Keratinocyte (primary cell): ENCODE measurements around the gene PHF14.

ENCODE experiments used
- EZH2 ChIP-seq: IDR thresholded peaks from one replicate; pipeline ENCODE4 v1.6.1; 2012; ENCODE audit warnings: inconsistent platforms, mild to moderate bottlenecking, low read length, moderate library complexity
- TF ChIP-seq, protein P1 (sequence below), 3 experiments: IDR thresholded peaks in 1 of 3; conservative IDR thresholded peaks in 1 of 3; optimal IDR thresholded peaks in 1 of 3; 2 replicates in 2 of 3; 3 replicates in 1 of 3; pipeline versions ENCODE3 to v1.5.1; 2011; ENCODE audit warnings: low read length in 3 of 3, mild to moderate bottlenecking in 3 of 3, moderate library complexity in 2 of 3, control low read depth in 1 of 3, inconsistent platforms in 1 of 3; ENCODE audit not compliant: insufficient read depth in 2 of 3; ENCODE audit errors: extremely low read depth in 1 of 3

GRCh38 chr7:11127988-11128387, 154.3 kb downstream of the PHF14 start:
- TF ChIP-seq, protein P1, sequence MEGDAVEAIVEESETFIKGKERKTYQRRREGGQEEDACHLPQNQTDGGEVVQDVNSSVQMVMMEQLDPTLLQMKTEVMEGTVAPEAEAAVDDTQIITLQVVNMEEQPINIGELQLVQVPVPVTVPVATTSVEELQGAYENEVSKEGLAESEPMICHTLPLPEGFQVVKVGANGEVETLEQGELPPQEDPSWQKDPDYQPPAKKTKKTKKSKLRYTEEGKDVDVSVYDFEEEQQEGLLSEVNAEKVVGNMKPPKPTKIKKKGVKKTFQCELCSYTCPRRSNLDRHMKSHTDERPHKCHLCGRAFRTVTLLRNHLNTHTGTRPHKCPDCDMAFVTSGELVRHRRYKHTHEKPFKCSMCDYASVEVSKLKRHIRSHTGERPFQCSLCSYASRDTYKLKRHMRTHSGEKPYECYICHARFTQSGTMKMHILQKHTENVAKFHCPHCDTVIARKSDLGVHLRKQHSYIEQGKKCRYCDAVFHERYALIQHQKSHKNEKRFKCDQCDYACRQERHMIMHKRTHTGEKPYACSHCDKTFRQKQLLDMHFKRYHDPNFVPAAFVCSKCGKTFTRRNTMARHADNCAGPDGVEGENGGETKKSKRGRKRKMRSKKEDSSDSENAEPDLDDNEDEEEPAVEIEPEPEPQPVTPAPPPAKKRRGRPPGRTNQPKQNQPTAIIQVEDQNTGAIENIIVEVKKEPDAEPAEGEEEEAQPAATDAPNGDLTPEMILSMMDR (optimal IDR thresholded peaks at IDR 0.05 in 1 of 3, IDR thresholded peaks at IDR 0.05 in 1 of 3, conservative IDR thresholded peaks at IDR 0.05 in 1 of 3; ENCODE audit: extremely low read depth in 1 of 3, insufficient read depth in 2 of 3, low read length in 3 of 3), result no peak
- no peak for TF ChIP-seq EZH2
